HepG2 (cell line): Measurements from ENCODE around the gene SRSF10. TPM values are rescaled to one million over a fixed set of nuclear protein-coding genes. Genes with fewer than 3 reads are reported as not detected.

Experiments used
- CEBPG ChIP-seq: IDR thresholded peaks from 2 replicates; pipeline ENCODE4 v1.6.1; 2016
- GFI1 ChIP-seq: sonication (generic); formaldehyde crosslinking; IDR thresholded peaks from 2 replicates; pipeline ENCODE4 v1.5.0; 2020; ENCODE audit warnings: missing genetic modification reagents, mild to moderate bottlenecking, borderline replicate concordance
- KLF9 ChIP-seq: IDR thresholded peaks from 2 replicates; pipeline ENCODE4 v1.6.1; 2016; ENCODE audit warnings: low read depth
- MAF1 ChIP-seq: sonication (generic); formaldehyde crosslinking; IDR thresholded peaks from 2 replicates; pipeline ENCODE4 v1.5.0; 2020; ENCODE audit warnings: missing genetic modification reagents, borderline replicate concordance
- NCOA2 ChIP-seq: sonication (generic); formaldehyde crosslinking; IDR thresholded peaks from 2 replicates; pipeline ENCODE4 v1.8.0; 2022; ENCODE audit warnings: inconsistent platforms
- ZNF839 ChIP-seq: sonication (generic); formaldehyde crosslinking; IDR thresholded peaks from 2 replicates; pipeline ENCODE4 v1.4.0; 2020; ENCODE audit warnings: missing genetic modification reagents, mild to moderate bottlenecking, borderline replicate concordance
- ZNF841 ChIP-seq: sonication (generic); formaldehyde crosslinking; IDR thresholded peaks from 2 replicates; pipeline ENCODE4 v1.8.1; 2023; ENCODE audit warnings: missing genetic modification reagents, borderline replicate concordance
- polyA plus RNA-seq, 8 experiments: library from polyadenylated mRNA; depleted of rRNA in 3 of 8; stranded (reverse) in 7 of 8; unstranded in 1 of 8; fragments of >200 nt; fragmentation: Illumina TruSeq in 4 of 8; extraction: Trizol in 4 of 8; gene quantifications; 2 replicates each; pipeline versions ENCODE4 v1.2.1 to v1.2.3, GENCODE V29; 2011 to 2016; ENCODE audit warnings: low read depth in 4 of 8, missing spikeins in 1 of 8, mixed read lengths in 1 of 8; ENCODE audit not compliant: insufficient read depth in 1 of 8
- total RNA-seq, 5 experiments: library from RNA; depleted of rRNA; stranded (reverse); fragments of >200 nt; fragmentation: Illumina TruSeq; extraction: Trizol; gene quantifications; 2 replicates each; pipeline ENCODE4 v1.2.3, GENCODE V29; 2016; ENCODE audit warnings: low read depth in 1 of 5
- TF ChIP-seq, protein P1 (sequence below): sonication (generic); formaldehyde crosslinking; IDR thresholded peaks from 2 replicates; pipeline ENCODE4 v1.8.1; 2022; ENCODE audit warnings: mild to moderate bottlenecking, missing genetic modification reagents
- TF ChIP-seq, protein P2 (sequence below): sonication (generic); formaldehyde crosslinking; IDR thresholded peaks from 2 replicates; pipeline ENCODE4 v1.5.0; 2020; ENCODE audit warnings: missing genetic modification reagents, mild to moderate bottlenecking, borderline replicate concordance

The SRSF10 gene
- total and polyA plus RNA-seq, 2 of the 13 experiments (the other 11 are each of a cell fraction or from before 2014, with no cell fraction given) = 126 to 186 TPM

- TF ChIP-seq, protein P1, sequence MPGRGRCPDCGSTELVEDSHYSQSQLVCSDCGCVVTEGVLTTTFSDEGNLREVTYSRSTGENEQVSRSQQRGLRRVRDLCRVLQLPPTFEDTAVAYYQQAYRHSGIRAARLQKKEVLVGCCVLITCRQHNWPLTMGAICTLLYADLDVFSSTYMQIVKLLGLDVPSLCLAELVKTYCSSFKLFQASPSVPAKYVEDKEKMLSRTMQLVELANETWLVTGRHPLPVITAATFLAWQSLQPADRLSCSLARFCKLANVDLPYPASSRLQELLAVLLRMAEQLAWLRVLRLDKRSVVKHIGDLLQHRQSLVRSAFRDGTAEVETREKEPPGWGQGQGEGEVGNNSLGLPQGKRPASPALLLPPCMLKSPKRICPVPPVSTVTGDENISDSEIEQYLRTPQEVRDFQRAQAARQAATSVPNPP = no peak
- TF ChIP-seq NCOA2 (CRISPR knock-in tag) (peak; percentile 38; the same call in 1 of the 2 replicates), CEBPG (CRISPR knock-in tag) (0 out of 2 replicates have a peak, but pooled peaks have one; percentile 20), ZNF839 (CRISPR knock-in tag) (no peak), MAF1 (CRISPR knock-in tag) (no peak), GFI1 (CRISPR knock-in tag) (0 out of 2 replicates have a peak, but pooled peaks have one; percentile 38), ZNF841 (CRISPR knock-in tag) (no peak), KLF9 (CRISPR knock-in tag) (no peak)
- TF ChIP-seq, protein P2, sequence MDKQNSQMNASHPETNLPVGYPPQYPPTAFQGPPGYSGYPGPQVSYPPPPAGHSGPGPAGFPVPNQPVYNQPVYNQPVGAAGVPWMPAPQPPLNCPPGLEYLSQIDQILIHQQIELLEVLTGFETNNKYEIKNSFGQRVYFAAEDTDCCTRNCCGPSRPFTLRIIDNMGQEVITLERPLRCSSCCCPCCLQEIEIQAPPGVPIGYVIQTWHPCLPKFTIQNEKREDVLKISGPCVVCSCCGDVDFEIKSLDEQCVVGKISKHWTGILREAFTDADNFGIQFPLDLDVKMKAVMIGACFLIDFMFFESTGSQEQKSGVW = no peak
These were observed 42.6 kb upstream of the SRSF10 start (continued) for GRCh38 chr1:24022581-24023361.
